Stimulated activated CD4-positive, alpha-beta T cell treated with anti-CD3 and anti-CD28 coated beads, Interleukin-4, amount 100 ng/mL, for 4 hours (primary cell): Measurements from ENCODE around the gene ACHE.
"Not testable (repeated sequence)": the region's sequence is repeated elsewhere in the genome, so short reads cannot be mapped to it uniquely, and the experiment has no call there.

Experiments
- DNase-seq, 2 experiments: peaks; one replicate each; pipeline ENCODE4 v3.0.0-alpha.2; 2020

ACHE gene

DNA sequence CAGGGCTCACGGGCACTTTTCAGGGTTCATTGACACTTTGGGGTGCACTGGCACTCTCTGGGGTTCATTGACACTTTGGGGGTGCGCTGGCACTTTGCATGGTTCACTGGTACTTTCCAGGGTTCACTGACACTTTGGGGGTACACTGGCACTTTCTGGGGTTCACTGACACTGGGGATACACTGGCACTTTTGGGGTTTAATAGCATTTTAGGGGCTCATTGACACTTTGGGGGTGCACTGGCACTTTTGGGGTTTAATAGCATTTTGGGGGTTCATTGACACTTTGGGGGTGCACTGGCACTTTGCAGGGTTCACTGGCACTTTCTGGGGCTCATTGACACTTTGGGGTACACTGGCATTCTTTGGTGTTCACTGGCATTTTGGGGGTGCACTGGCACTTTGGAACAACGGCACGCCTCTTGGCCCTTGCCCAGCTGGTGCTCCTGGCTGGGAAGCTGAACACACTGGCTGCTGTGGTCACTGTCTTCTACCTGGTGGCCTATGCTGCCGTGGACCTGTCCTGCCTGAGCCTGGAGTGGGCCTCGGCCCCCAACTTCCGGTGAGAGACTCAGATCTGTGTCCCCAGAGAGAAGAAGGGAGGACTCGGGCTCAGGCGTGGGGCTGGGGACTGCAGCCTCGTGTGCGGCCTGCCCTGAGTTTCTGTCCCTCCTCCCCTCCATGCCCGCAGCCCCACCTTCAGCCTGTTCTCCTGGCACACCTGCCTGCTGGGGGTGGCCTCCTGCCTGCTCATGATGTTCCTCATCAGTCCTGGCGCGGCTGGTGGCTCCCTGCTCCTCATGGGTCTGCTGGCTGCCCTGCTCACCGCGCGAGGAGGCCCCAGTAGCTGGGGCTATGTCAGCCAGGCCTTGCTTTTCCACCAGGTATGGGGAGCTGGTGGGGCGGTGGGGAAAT, 34.7 kb downstream of the ACHE start:
- no peak for DNase-seq

DNA sequence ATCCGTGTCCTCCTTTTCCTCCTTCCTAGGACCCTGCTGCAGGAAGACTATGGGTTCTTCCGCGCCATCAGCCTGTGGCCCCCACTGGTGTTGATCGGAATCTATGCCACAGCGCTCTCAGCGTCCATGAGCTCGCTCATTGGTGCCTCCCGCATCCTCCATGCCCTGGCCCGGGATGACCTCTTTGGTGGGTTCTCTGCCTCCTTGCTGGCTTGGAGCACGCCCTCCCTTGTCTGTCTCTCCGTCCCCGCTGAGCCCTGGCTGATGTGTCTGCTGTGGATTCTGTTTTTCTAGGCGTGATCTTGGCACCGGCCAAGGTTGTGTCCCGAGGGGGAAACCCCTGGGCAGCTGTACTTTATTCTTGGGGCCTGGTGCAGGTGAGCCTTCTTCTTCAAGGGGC, 35.8 kb downstream of the ACHE start:
- DNase-seq, result no peak

DNA sequence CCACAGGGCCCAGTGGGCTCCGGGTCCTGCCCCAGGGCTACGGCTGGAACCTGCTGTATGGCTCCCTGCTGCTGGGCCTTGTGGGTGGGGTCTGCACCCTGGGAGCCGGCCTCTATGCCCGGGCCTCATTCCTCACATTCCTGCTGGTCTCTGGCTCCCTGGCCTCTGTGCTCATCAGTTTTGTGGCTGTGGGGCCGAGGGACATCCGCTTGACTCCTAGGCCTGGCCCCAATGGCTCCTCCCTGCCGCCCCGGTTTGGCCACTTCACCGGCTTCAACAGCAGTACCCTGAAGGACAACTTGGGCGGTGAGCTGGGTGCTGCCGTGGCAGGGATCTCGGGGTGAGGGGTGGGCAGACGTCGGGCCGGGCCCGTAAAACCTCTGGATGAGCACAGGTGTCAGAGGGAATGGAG, 38.8 kb downstream of the ACHE start:
- no peak for DNase-seq

DNA sequence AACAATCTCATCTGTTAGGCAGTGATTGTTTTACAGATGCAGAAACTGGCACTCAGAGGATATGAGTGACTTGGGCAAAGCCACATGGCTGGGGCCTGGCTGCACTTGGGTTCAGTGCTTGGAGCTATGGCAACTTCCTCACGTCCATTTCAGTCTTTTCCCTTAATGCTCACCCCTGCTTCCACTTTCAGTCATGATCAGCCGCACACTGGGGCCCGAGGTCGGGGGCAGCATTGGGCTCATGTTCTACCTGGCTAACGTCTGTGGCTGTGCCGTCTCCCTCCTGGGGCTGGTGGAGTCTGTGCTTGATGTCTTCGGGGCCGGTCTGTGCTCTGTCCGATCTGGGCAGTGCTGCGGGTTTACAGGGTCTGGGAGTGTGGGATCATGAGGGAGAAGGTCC, 40.2 kb downstream of the ACHE start:
- DNase-seq, result no peak

DNA sequence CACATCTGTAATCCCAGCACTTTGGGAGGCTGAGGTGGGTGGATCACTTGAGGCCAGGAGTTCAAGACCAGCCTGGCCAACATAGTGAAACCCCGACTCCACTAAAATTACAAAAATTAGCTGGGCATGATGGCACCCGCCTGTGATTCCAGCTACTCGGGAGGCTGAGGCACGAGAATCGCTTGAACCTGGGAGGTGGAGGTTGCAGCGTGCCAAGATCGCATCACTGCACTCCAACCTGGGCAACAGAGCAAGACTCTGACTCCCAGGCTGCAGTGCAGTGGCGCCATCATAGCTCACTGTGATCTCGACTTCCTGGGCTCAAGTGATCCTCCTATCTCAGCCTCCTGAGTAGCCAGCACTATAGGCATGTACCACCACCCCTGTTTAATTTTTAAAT, 40.8 kb downstream of the ACHE start:
- not testable (repeated sequence) for DNase-seq

DNA sequence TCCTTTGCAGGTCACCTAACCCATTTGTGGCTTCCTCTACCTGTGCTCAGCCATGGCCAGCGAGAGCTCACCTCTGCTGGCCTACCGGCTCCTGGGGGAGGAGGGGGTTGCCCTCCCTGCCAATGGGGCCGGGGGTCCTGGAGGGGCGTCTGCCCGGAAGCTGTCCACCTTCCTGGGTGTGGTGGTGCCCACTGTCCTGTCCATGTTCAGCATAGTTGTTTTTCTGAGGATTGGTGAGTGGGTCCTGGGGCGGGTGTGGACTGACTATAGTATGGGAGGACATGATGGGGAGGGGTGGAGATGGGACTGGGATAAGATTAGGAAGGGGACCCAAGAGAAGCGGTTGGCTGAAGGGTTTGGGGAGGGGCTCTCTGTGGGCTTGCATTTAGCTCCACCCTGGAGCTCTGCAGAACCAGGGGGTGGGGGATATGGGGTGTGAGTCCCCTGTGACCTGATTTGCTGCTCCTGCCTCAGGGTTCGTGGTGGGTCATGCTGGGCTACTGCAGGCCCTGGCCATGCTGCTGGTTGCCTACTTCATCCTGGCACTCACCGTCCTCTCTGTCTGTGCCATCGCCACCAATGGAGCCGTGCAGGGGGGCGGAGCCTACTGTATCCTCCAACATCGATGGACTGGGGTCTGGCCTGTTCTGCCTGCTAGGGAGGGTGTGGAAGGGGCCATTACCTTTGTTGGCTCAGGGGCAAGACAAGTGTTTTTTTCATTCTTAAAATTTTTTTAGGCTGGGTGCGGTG, 41.4 kb downstream of the ACHE start:
- no peak for DNase-seq

DNA sequence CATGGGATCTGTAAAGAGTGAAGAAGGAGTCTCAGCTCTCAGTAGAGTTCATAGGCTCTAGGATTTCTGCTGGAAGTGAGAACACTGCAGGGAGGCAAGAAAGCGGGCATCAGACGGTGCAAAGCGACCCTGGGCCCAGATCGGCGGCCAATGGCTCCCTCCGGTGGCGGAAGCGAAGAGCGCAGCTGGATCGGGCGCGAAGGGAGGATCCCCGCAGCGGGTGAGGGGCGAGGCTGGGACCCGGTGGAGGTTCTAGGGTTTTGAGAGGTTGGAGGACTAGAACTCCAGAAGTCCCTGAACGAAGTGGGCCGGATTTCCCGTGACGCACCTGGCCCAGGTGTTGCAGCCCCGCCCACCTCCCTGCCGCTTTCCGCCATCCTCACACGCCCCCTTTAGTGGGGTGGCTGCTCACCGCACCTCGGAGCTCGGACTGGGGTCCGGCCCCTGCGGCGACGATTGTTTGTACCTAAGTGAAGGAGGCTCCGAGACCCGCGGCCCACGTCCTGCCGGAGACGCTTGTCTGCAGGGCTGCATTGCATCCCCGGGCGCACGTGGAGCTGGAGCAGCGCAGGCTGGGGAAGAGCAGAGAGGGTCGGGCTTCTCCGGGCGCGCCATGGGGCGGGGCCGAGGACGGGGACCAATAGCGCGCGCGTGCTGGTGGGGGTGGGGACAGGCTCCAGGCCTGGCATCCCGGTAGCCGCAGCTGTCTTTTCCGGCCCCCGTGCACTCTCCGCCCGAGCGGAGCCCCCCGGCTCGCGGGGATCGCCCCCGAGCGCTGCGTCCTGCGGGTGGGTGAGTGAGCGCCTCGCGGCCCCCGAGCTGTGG, 43.4 kb downstream of the ACHE start, which contains the start of gene SLC12A9:
TSS of gene SLC12A9 (plus strand) at position 666 of the 825 bp plus-strand sequence. CDS start 1,485 bp downstream, outside the sequence.
- peak; percentile 82 to 87 for DNase-seq

DNA sequence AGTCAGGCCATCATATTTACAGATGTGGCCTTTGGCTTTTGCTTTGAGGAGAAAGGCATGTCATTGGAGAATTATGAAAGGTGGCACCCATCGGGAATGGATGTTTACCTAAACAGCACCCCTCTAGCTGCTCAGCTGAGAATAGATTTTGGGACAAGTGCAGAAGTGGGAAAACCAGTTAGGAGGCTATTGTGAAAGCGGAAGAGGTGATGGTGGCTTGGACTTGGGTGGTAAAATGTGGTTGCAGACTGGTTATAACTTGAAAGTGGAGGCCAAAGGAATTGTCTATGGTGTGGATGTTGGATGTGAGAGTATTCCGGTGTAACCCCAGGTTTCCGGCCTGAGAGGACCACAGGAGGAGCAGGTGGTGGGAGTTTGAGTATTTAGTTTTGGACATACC, 48.3 kb downstream of the ACHE start:
- no peak for DNase-seq

DNA sequence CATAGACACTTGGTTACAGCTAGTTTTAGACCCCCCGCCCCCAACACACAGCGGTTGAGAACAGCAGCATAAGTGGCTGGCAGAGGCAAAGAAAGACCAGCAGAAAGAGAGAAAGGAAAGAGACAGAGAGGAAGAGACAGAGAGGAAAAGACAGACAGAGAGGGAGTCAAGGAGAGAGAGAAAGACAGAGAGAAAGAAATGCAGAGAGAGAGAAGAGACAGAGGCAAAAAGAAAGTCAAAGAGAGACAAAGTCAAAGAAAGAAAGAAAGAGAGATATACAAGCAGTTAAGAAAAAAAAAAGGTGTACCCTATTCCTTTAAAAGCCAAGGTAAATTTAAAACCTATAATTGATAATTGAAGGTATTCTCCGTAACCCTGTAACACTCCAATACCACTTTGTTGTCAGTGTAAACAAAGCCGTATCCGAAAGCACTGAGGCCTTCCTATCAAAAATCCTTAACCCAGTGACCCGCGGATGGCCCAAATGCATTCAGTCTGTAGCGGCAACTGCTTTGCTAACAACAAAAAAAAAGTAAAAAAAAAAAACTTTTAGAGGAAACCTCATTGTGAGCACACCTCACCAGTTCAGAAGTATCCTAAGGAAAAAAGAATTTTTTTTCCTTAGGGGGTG, 55.1 kb downstream of the ACHE start:
- DNase-seq, result no peak
